Body of pancreas (tissue), 4 donors: Measurements from ENCODE around the gene PRKAG2.

ENCODE experiments used
- CTCF ChIP-seq, 7 experiments: fragments of 450-650 bp in 4 of 7; fragments of 200-600 bp in 3 of 7; sonication (generic) in 3 of 7; IDR thresholded peaks; one replicate each; pipeline ENCODE4 v1.5.1; 2016 to 2019; ENCODE audit warnings: antibody characterized with exemption in 7 of 7
- POLR2A ChIP-seq, 3 donors: fragments of 450-650 bp; IDR thresholded peaks; one replicate each; pipeline ENCODE4 v1.6.1; 2016; ENCODE audit warnings: antibody characterized with exemption in 3 of 3, mild to moderate bottlenecking in 2 of 3

DNA sequence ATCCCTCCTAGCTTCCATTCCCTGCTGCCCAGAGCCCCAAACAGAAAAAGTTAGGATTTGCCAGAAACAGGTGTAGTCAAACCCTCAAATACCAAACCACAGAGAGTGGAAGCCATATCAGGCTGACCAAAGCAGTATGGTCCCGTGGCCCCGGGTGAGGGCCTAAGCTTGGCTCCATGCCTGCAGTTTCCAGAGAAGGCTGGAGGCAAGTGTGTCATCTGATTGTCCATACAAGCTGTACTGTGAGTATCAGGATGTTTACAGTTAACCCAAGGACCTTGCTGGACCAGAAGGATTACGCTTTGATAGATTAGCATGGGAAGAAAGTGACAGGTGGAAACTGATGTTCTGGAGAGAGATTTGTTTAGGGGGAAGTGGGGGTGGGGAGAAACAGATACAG lies 96.3 kb downstream of the PRKAG2 start:
- no peak for TF ChIP-seq CTCF (IDR thresholded peaks at IDR 0.05)
- TF ChIP-seq POLR2A (IDR thresholded peaks at IDR 0.05): no peak
